HL-60/S4 treated with phorbol 12-myristate 13-acetate at 8.2 ng/mL for 4 days and 3 days (cell line): ENCODE data around the gene PLK1.
"Not testable (repeated sequence)": the region's sequence is repeated elsewhere in the genome, so short reads cannot be mapped to it uniquely, and the experiment has no call there.

ENCODE experiments used
- in situ Hi-C: fragments of 300-500 bp; cut with MboI; formaldehyde crosslinking; loops from 2 replicates; pipeline ENCODE4 v1.15.0; 2022; ENCODE audit warnings: low sequenced_read_pairs

PLK1 gene

GRCh38 chr16:23706439-23706838, 27.8 kb downstream of the PLK1 start:
- in situ Hi-C loops, result no loop called here

- in situ Hi-C loops, result no loop called here
These were observed 30.8 kb downstream of the PLK1 start for GRCh38 chr16:23709536-23709935.

GRCh38 chr16:23710008-23710407, 31.3 kb downstream of the PLK1 start:
- in situ Hi-C loops, result no loop called here

GRCh38 chr16:23710504-23710903, 31.8 kb downstream of the PLK1 start:
- in situ Hi-C loops, result no loop called here

GRCh38 chr16:23711785-23712184, 33.1 kb downstream of the PLK1 start:
- in situ Hi-C loops, result no loop called here

- in situ Hi-C loops, result no loop called here
These were observed 34.3 kb downstream of the PLK1 start, which contains the start of gene ERN2 for GRCh38 chr16:23712976-23713375. Gene ERN2 (minus strand): TSS chr16:23713222. CDS start chr16:23713187, 35 bp downstream.

GRCh38 chr16:23716484-23716883, 37.8 kb downstream of the PLK1 start:
- in situ Hi-C loops, result no loop called here

- in situ Hi-C loops, result not testable (repeated sequence)
These were observed 44.0 kb downstream of the PLK1 start for GRCh38 chr16:23722613-23723240.

DNA sequence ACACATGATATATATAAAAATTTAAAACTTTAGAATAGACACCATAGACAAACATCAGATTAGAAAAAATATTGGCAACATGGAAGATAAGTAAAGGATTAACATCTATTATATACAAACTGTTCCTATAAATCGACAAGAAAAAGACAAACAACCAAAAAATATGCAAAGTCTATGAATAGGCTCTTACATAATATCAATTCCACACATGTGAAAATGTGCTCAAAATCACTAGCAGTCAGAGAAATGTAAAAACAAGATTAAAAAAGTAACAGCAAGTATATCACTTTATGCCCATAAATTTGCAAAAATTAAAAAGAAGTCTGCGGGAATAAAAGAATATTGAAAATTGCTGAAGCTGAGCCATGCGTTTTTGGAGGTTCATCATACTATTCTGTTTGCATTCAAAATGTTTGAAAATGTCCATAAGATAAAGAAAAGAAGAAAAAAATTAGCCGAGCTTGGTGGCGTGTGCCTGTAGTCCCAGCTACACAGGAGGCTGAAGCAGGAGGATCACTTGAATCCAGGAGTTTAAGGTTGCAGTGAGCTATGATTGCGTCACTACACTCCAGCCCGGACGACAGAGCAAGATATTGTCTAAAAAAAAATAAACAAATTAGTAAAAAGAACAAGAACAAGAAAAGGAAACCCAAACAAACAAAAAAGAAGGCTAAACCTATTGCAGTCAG, 45.6 kb downstream of the PLK1 start:
- in situ Hi-C loops, result no loop called here

DNA sequence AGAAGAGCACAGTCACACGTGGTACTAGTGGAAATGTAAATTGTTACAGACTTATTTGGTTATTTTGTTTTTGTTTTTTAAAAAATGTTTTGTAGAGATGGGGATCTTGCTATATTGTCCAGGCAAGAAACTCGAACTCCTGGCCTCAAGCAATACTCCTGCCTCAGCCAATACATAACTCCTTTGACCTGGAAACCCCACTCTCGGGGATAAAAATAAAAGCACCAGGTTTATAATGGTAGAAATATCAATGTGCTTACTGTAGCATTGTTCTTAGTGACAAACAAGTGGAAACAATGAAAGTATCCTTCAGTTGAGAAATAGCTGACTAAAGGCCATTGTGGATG, 46.1 kb downstream of the PLK1 start:
- in situ Hi-C loops, result no loop called here

- in situ Hi-C loops, result no loop called here
These were observed 48.0 kb downstream of the PLK1 start for GRCh38 chr16:23726710-23727109.

GRCh38 chr16:23728112-23728477, 49.4 kb downstream of the PLK1 start:
- in situ Hi-C loops, result no loop called here

DNA sequence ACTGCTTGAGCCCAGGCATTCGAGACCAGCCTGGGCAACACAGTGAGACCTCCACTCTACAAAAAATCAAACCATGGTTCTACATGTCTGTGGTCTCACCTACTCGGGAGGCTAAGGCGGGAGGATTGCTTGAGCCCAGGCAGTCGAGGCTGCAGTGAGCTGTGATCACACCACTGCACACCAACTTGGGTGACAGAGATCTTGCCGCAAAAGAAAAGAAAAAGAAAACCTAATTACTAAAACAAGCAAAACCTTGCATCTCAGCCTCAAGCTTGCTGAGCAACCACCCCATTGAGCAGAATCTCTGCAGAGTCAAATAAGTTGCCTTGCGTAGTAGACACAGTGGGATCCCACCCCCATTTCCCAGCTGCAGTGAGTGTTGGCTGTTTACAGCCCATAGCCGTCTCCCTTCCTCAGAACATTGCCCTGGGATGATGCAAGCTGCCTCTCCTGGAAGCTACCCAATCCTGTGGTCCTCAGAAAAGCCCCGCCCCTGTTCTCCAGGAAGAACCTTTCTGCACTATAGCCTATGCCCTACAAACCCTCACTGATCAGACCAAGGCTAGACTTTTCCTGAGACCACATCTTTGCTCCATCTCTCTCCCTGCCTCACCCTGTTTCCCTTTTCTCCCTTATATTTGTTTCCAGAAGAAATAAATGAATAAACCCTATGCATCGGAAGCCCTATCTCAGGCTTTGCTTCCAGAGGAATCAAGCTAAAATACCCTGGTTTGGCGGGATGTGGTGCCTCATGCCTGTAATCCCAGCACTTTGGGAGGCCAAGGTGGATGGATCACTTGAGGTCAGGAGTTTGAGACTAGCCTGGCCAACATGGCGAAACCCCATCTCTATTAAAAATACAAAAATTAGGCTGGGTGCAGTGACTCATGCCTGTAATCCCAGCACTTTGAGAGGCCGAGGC, 51.1 kb downstream of the PLK1 start:
- in situ Hi-C loops, result loop anchor here (10.0 kb wide), 1 partner anchor 65 kb away; no protein-coding TSS in a partner anchor

DNA sequence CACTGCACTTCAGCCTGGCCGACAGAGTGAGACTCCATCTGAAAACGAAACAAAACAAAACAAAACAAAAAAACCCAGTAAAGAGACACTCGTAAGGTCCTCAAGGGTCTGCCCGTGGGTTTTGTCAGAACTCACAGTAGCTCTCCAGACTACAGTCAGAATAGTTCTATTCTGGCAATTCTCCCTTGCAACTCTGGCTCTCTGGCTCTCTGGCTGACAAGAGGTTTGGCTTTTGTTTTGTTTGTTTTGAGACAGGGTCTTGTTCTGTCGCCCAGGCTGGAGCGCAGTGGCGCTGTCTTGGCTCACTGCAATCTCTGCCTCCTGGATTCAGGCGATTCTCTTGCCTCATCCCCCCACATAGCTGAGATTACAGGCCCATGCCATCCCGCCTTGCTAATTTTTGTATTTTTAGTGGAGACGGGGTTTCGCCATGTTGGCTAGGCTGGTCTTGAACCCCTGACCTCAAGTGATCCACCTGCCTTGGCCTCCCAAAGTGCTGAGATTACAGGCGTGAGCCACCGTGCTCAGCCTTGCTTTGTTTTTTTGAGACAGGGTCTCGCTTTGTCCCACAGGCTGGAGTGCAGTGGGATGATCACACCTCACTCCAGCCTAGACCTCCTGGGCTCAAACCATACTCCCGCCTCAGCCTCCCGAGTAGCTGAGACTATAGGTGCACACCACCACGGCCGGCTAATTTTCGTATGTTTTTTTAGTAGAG, 55.6 kb downstream of the PLK1 start:
- in situ Hi-C loops, result loop anchor here (10.0 kb wide), 1 partner anchor 60 kb away; no protein-coding TSS in a partner anchor

DNA sequence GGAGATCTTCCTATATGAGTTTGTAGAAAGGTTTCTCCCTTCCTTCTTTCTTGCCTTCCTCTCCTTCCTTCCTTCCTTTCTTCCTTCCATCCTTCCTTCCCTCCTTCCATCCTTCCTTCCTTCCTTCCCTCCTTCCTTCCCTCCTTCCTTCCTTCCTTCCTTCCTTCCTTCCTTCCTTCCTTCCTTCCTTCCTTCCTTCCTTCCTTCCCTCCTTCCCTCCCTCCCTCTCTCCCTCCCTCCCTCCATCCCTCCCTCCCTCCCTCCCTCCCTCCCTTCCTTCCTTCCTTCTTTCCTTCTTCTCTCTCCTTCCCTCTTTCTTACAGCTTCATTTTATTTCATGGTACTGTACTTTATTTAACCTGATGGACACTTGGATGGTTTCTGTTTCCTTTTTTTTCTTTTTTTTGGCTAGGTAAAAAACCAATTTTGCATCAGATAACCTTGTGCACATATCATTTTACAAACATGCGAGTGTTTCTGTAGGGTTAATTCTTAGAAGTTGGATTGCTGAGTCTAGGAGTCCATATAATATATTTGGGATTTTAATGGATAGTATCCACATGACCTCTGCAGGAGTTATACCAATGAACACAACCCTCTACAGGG, 58.8 kb downstream of the PLK1 start:
- in situ Hi-C loops, result loop anchor here (10.0 kb wide), 1 partner anchor 57 kb away; no protein-coding TSS in a partner anchor

- in situ Hi-C loops, result loop anchor here (10.0 kb wide), 1 partner anchor 55 kb away; no protein-coding TSS in a partner anchor
These were observed 60.8 kb downstream of the PLK1 start for GRCh38 chr16:23739516-23739915.
